OCI-M1 (cell line): ENCODE results near the gene ALKBH3.
A peak's percentile ranks its signal among the peaks of the same experiment; 100 is the strongest.

Source experiments
- DNase-seq: peaks from one replicate; lab custom pipeline; 2025; lab: John Stamatoyannopoulos, UW

Gene ALKBH3

GRCh38 chr11:43880640-43881159 is at the start of gene ALKBH3:
ALKBH3 (plus strand) TSS chr11:43880831; CDS start chr11:43882653, 1,822 bp downstream.
- DNase-seq, result peak; percentile 95

DNA sequence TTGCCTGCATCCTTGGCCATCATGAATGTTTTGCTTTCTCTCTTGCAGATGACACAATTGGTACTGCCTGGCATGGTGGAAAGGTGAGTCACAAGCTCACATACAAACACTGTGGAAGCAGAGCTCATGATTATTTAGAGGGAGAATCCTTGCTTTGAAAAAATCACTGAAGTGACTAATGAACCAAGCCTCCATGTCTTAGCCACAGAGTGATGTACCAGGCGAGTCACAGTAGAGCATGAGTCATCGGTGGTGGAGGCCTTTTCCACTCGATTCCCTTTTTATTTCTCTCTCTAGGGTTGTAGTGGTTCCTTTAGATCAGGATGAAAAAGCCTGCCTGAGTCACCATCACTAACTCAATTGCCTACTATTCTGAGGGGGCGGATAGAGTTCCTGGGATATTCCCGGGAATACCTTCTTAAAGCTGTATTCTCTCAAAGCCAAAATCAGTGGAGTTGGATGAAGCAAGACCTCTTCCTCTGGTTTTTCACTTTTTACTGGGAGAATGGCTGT is 49.6 kb upstream of the ALKBH3 start:
- DNase-seq, result peak; percentile 42

GRCh38 chr11:43832536-43832935 is 48.1 kb upstream of the ALKBH3 start:
- no peak for DNase-seq

DNA sequence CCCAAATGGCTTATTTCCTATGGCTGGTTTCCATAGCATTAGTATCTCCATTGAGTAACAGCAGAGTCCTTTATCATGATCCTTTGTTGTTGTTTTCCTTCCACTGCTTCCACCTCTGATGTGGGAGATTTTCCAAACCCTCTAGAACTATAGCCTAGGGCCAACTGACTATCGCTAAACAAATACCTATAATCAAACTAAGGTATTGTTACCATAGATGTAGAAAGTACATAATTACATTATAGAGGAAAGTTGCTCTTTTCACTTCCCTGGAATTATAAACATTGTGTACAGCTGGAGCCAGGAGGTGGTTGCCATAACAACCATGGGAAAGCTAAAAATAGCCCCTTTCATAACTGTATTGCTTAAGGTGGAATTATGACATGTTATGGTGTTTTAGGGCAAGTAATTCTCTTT is 47.0 kb upstream of the ALKBH3 start:
- no peak for DNase-seq

- DNase-seq, result no peak
Observed at GRCh38 chr11:43834286-43834685, 46.3 kb upstream of the ALKBH3 start.

GRCh38 chr11:43835104-43835503 is 45.5 kb upstream of the ALKBH3 start:
- no peak for DNase-seq

DNA sequence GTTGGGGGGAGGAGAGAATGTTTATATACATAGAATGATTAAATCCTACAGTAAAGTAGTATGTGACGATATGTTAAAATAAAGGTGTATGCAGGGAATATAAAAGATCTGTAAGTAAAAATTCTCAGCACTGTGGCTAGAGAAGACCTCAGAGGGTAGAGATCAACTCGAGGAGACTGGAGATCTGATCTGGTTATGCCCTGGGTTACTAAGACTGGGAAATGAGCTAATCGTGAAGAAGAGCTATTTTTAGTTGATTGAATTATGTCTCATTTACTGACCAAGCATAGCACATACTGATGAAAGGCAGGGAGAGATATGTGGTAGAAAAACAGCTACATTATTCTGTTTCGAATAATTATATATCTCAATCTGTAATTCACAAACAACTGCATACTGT is 42.8 kb upstream of the ALKBH3 start:
- no peak for DNase-seq

- DNase-seq, result no peak
Observed at GRCh38 chr11:43842021-43842420, 38.6 kb upstream of the ALKBH3 start.

GRCh38 chr11:43845816-43846215 is 34.8 kb upstream of the ALKBH3 start:
- no peak for DNase-seq

- DNase-seq, result peak; percentile 78
Observed at GRCh38 chr11:43852057-43852636, 28.5 kb upstream of the ALKBH3 start.

DNA sequence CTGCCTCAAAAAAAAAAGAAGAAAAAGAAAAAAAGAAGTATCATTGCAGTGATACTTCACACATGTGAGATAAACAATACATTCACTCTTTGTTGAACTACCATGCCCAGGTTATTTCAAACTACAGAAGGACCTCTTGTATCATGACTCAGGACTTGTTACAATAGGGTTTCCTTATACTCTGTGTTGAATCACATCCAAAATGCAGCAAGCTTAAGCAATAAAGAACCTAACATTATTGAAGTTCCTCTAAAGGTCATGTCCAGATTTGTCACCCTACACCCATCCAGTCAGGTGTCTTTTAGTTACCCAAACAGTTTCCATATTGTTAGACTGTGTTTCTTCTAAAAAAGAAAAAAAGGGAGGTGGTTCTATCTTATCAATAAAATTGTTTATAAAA is 26.9 kb upstream of the ALKBH3 start:
- no peak for DNase-seq

DNA sequence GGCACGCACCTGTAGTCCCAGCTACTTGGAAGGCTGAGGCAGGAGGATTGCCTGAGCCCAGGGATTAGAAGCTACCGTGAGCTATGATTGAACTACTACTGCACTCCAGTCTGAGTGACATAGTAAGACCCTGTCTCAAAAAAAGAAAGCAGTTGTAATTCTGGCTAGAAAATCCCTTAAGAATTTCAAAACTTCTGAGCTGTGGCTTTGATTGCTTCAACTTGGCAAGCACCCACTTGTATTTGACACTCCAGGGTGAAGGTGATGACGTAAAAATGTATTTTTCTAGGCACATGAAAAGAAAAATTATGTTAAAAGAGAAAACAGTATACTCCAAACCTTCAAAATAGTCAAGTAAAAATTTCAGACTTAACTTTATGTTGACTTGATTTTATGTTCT is 23.6 kb upstream of the ALKBH3 start:
- no peak for DNase-seq

DNA sequence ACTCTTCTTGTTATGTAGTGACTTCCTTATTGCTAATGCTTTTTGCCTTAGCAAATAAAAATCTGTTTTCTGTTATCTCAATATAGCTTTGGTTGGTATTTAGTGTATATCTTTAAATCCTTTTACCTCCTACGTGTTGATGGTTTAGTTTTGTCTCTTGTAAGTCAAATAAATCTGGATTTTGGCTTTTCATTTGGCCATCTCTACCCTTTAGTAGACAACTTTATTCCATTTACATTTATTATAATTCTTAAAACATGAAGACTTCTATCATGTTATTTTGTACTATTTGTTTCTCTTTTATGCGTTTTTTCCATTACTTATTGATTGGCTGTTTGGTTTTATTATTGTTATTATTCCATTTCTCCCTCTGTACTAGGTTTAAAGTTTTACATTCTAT is 19.5 kb upstream of the ALKBH3 start:
- DNase-seq, result no peak

- DNase-seq, result no peak
Observed at GRCh38 chr11:43866520-43866919, 14.1 kb upstream of the ALKBH3 start.

DNA sequence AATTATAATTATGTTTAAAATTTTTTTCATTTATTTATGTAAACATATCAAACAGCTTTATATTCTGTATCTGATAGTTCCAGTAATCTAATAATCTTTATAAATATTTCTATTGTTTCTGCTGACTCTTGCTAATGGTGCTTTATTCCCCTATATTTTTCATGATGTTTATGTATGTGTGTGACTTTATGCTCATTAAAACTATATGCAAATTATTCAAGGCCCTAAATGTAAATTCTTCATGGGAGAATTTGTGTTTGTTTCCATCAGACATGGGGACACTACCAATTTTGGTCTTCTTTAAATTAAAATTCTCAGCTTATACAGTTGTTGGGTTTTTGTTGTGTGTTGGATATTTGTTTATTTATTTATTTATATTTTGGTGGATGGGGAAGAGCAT is 13.7 kb upstream of the ALKBH3 start:
- no peak for DNase-seq

- peak; percentile 96 for DNase-seq
Observed at GRCh38 chr11:43868852-43869567, 11.6 kb upstream of the ALKBH3 start.

- DNase-seq, result no peak
Observed at GRCh38 chr11:43871051-43871450, 9.6 kb upstream of the ALKBH3 start.

DNA sequence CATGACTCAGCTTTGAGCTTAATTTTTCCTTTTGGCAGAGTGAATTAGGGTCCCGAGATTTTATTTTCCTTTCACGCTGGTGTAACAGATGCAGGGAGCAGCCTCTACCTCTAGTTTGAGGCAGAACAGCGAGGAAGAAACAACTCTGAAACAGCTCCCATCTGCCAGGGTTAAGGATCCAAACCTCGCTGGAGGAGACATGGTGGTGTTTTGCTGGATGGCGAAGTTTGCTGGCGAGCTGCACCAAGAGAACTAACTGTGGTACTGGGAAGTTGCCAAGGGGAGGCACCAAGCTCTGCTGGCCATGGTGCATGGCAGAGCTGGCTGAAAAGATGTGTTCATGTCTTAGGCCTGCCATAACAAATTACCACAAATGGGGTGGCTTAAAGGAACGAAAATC is 7.6 kb upstream of the ALKBH3 start:
- no peak for DNase-seq

- no peak for DNase-seq
Observed at GRCh38 chr11:43874078-43874477, 6.6 kb upstream of the ALKBH3 start.

- DNase-seq, result no peak
Observed at GRCh38 chr11:43874738-43875137, 5.9 kb upstream of the ALKBH3 start.

DNA sequence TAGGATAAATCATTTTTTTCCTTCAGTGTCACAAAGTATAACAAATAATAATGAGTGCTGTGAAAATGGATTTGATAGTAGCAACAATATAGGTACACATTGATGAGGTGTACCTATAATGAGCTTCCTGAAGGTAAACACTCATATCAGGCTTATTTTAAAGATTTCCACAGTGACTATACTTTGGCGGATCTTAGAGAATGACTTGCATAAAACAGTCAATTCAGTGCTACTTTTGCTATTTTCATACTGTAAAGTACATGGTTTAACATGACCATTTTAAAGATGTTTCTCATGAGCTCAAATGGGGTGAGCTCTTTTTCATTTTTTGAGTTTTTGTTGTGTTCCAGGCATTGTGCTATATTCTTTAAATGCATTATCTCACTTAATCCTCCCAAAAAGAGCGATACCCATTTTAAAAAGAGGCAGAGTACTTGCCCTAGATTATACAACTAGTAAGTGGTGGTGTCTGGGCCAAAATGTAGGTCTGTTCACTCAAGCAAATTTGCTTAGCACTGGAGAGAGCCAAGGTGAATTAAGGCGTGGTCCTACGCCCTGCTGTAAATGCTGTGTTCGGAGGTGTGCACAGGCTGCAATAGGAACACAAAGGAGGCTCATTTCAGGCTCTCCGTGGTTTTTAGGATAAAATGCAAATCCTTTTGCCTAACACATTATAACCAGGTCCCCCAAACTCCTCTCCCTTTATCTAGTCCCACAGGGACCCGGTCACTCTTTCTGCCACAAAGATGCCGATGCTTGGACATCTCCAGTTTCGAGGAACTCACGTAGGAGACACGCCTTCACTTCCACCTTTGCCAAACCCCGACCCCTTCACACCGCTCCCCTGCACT is 617 bp upstream of the ALKBH3 start:
- DNase-seq, result no peak

- DNase-seq, result no peak
Observed at GRCh38 chr11:43892851-43893250, 12.2 kb downstream of the ALKBH3 start.

DNA sequence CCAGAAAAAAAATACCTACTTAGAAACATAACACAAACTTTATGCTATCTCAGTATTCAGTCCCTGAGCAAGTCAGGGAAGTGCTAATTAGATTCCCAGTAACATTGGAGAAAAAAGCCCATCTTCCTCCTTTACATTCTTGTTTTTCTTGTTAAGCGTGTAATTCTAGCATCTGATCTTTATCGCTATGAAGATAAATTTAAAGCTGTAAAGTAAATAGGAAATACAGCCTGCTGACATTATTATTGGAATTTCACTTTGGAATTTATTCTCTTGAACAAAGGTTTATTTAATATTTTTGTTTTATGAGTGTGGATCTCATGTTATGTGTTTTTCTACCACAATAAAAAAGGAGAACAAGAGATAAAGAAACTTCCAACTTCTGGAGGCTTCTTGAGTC is 13.9 kb downstream of the ALKBH3 start:
- no peak for DNase-seq
